Cardiac muscle cell (in vitro differentiated cells and primary cell): Measurements from ENCODE around the gene PNPLA2. TPM values are rescaled to one million over a fixed set of nuclear protein-coding genes. Genes with fewer than 3 reads are reported as not detected.

Experiments
- DNase-seq, 2 donors: peaks; one replicate each; pipeline versions ENCODE4 v3.0.0 to v3.0.0-alpha.2; 2010 to 2017; ENCODE audit warnings: low read depth in 1 of 2, low spot score in 1 of 2
- H3K27ac ChIP-seq: fragments of 200-600 bp; sonication (generic); 2 replicates; pipeline ENCODE4 v1.5.1; 2016
- H3K27me3 ChIP-seq: fragments of 200-600 bp; sonication (generic); 2 replicates; pipeline ENCODE4 v1.6.0; 2016; ENCODE audit warnings: control low read depth
- H3K36me3 ChIP-seq: fragments of 200-600 bp; sonication (generic); 2 replicates; pipeline ENCODE4 v1.5.1; 2016; ENCODE audit warnings: control low read depth
- H3K4me1 ChIP-seq: fragments of 200-600 bp; sonication (generic); 2 replicates; pipeline ENCODE4 v1.8.1; 2017; ENCODE audit warnings: low read depth, mild to moderate bottlenecking, mixed run types
- H3K4me3 ChIP-seq: fragments of 200-600 bp; sonication (generic); 2 replicates; pipeline ENCODE4 v1.5.1; 2016; ENCODE audit warnings: mild to moderate bottlenecking
- H3K9me3 ChIP-seq: fragments of 200-600 bp; sonication (generic); 2 replicates; pipeline ENCODE4 v1.5.1; 2017; ENCODE audit warnings: low read depth, mild to moderate bottlenecking, control low read depth
- CTCF ChIP-seq: IDR thresholded peaks from 2 replicates; pipeline ENCODE4 v1.5.1; 2012; ENCODE audit warnings: low read depth, mild to moderate bottlenecking, low read length
- polyA plus RNA-seq: library from polyadenylated mRNA; unstranded; fragments of >200 nt; fragmentation: Nextera tagmentation; extraction: Ambion mirVana; gene quantifications from 2 replicates; pipeline ENCODE4 v1.2.1, GENCODE V29; 2016
- total RNA-seq: library from RNA; depleted of rRNA; stranded (reverse); fragments of >200 nt; gene quantifications from 2 replicates; pipeline ENCODE4 v1.2.3, GENCODE V29; 2016

Gene PNPLA2
- total and polyA plus RNA-seq, 2 experiments from 2014 or later: 81.6 to 99.9 TPM

DNA sequence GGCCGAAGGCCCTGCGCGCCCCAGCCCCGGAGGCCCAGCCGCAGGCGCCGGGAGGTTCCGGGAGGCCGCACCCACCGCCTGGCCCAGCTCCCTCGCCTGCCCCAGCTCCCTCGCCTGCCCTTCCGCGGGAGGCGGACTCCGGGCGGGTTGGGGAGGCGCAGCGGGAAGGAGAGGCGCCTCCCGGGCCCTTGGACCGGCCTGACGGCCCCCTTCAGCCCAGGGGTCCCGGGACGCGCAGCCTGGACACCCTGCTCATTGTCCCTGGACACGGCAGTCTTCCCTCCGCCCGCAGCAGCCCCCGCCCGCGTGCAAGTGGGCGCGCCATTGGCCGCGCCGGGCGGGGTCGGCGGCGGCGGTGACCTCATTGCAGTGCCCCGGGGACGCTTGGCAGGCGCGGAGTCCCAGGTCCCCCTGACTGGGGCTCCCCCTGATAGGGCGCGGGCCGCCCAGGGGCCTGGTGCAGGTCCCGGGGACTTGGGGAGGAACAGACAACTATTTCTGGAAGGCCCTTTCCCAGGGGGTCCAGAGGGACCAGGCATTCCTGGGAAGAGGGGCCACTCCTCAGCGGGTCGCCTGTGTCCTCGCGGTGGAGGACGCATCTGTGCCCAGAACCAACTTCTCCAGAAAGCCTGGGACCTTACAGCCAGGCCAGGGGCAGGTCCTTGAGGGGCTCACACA, 14.5 kb downstream of the PNPLA2 start:
- TF ChIP-seq CTCF: no peak
- no peaks in the 10 kb centered on the region for H3K9me3 ChIP-seq
- H3K27me3 ChIP-seq: peaks cover 29% of the 10 kb centered on the region
- peaks cover 22% of the 10 kb centered on the region for H3K4me1 ChIP-seq
- DNase-seq: peak; percentile 61 to 73
- H3K4me3 ChIP-seq: peak overlapping the region; percentile 65
- peak overlapping the region; percentile 67 for H3K27ac ChIP-seq
- H3K36me3 ChIP-seq: peaks cover 15% of the 10 kb centered on the region

- no peak overlapping the region for H3K27ac ChIP-seq
- TF ChIP-seq CTCF: no peak
- H3K4me3 ChIP-seq: peak overlapping the region; percentile 65
- H3K27me3 ChIP-seq: peaks cover 26% of the 10 kb centered on the region
- peaks cover 18% of the 10 kb centered on the region for H3K4me1 ChIP-seq
- no peaks in the 10 kb centered on the region for H3K9me3 ChIP-seq
- H3K36me3 ChIP-seq: peaks cover 19% of the 10 kb centered on the region
- DNase-seq: no peak
Measured at GRCh38 chr11:833849-834311, 15.2 kb downstream of the PNPLA2 start.

DNA sequence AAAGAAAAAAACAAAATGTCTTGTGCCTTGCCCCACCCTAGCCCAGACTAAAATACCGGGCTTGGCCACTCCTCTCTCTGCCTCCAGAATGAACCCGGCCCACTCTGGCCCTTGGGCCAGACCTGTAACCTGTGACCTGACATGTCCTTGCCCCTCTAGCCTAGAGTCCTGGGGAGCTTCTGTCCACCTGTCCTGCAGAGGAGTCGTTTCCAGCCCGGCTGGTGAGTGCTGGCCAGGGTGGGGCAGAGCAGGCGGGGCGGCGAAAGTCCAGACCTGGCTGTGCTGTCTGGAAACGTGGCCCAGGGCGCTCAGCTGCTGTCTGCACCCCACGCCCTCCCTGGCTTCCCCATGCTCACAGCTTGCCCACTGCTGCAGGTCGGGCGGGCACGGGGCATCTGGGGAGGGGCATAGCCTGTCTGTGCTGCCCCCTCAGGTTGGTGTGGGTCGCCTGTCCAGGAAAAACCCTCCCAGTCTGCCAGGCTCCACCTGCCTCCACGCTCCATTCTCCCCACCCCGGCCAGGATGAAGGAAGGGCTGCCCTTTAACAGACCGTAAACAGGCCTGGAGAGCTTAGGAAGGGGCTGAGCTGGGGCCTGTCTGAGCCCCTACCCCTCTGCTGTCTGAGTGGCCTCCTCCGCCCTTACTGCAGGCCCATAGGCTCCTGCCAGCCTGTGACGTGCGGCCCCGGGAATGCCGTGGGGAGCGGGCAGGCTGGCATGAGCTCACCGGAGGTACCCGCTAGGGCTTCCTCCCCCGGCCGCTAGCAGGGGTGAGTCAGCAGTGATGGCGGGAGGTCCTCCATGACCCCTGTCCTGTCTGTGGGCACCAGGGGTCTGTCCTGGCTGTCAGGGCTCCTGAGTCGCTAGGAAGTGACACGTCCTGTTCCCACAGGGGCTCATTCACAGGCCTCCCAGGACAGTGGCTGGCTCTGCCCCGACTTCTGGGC, 15.9 kb downstream of the PNPLA2 start:
- TF ChIP-seq CTCF: no peak
- Histone ChIP-seq H3K4me3 (no peak overlapping the region), H3K36me3 (peaks cover 27% of the 10 kb centered on the region), H3K27me3 (peaks cover 18% of the 10 kb centered on the region), H3K27ac (no peak overlapping the region), H3K9me3 (no peaks in the 10 kb centered on the region), H3K4me1 (peaks cover 14% of the 10 kb centered on the region)
- DNase-seq: peak in 1 of 2 donors; percentile 63

DNA sequence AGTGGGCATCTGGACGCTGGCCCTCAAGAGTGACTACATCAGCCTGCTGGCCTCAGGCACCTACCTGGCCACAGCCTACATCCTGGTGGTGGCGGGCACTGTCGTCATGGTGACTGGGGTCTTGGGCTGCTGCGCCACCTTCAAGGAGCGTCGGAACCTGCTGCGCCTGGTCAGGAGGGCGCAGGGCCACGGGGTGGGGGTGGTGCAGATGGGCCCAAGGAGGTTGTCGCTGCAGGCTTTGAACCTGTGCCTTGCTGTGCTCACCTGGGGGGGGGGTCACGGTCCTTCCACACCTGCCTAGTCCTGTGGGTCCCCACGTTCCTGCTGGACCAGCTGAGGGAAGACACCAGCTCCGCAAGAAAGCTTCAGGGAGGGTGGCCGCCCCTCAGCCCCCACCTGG, 17.6 kb downstream of the PNPLA2 start:
- H3K4me1 ChIP-seq: peaks cover 10% of the 10 kb centered on the region
- no peak for TF ChIP-seq CTCF
- peaks cover 4% of the 10 kb centered on the region for H3K27me3 ChIP-seq
- no peaks in the 10 kb centered on the region for H3K9me3 ChIP-seq
- no peak overlapping the region for H3K4me3 ChIP-seq
- no peak overlapping the region for H3K27ac ChIP-seq
- peaks cover 33% of the 10 kb centered on the region for H3K36me3 ChIP-seq
- DNase-seq: no peak

- H3K9me3 ChIP-seq: no peaks in the 10 kb centered on the region
- no peak for TF ChIP-seq CTCF
- H3K27ac ChIP-seq: no peak overlapping the region
- DNase-seq: no peak
- H3K27me3 ChIP-seq: peaks cover under 1% of the 10 kb centered on the region
- H3K36me3 ChIP-seq: peaks cover 33% of the 10 kb centered on the region
- H3K4me3 ChIP-seq: no peak overlapping the region
- H3K4me1 ChIP-seq: peaks cover 12% of the 10 kb centered on the region
Measured at GRCh38 chr11:836700-837099, 18.0 kb downstream of the PNPLA2 start.
